ENCODE data around the gene CRYBG2.
"Not testable (repeated sequence)": the region's sequence is repeated elsewhere in the genome, so short reads cannot be mapped to it uniquely, and the experiment has no call there.

CRYBG2 gene

DNA sequence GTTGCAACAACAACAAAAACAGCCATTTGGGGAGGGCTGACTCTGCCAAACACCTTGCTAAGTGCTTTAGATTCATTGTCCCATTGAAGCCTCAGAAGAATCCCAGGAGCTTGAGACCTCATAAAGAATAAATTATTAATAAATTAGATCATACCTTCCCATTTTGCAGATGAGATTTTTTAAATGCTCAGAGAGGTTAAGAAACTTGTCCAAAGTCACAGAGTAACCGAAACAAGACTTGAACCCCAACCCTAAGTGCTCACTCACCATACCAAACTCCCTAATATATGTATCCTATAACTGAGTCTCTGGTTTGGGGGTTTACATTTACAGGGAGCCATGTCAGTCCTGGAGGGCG is 3.6 kb downstream of the CRYBG2 start:
- DNase-seq = no peak

DNA sequence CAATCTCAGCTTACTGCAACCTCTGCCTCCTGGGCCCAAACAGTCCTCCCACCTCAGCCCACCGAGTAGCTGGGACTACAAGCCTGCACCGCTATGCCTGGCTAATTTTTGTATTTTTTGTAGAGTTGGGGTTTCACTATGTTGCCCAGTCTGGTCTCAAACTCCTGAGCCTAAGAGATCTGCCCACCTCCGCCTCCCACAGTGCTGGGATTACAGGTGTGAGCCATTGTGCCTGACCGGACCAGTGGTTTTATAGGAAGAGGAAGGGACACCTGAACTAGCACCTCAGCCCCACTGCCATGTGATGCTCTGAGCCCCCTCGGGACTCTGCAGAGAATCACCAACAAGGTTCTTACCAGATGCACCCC is 4.1 kb downstream of the CRYBG2 start:
- no peak for DNase-seq

DNA sequence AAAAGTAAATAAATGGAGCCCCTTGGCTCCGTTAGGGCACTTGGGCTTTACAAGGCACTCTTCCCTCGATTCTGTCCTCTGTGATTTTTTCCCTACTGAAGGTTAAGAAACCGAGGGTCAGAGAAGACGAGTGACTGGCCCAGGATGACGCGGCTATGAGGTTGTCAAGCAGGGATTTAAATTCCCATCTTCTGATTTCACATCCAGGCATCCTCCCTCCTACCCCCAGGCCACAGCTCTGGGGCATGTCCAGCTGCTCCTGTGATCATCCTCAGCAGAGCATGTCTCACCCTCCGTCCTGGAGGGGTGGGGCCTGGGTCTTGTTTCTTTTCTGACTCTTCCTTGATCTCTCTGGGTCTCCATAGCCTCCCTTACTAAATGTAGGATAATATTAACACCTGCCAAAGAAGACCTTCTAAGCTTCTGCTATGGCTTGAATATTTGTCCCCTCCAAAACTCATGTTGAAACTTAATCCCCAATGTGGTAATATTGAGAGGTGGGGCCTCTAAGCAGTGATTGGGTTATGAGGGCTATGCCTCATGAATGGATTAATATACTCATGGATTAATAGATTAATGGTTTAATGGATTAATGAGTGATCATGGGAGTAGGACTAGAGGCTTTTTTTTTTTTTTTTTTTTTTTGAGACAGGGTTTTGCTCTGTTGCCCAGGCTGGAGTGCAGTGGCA is 4.6 kb downstream of the CRYBG2 start:
- DNase-seq = no peak

DNA sequence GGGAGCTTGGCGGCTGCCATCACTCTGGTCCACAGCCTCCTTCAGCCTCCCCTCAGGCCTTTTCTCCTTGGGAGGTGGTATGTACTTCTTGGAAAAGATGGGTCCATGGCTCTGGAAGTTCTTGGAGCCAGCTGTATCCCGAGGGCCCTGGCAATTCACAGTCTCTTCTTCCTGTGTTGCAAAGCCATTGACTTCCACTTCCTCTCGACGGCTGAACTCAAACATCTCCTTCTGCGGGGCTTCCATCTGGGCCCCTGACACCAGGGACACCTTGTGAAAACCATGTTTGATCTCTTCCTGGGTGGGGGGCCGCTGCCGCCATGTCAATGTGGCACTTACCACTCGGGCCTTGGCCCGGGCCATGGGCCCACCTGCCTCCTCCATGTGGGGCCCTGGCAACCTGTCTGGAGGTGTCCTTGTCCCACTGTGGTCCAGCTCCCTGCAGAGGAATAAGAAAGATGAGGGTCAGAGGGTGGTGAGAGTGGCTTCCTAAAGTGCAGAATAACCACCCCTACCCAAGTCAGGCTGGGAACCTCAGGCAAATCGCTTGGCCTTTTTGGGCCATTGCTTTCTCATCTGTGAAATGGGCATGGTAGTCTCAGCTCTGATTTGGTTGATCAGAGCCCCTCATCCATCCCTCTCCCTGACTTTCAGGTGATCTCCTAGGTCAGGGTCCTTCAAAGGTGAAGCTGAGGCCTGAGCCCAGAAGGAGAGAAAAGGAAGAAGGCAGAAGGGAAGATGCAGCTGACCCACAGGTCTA is 7.5 kb downstream of the CRYBG2 start:
- DNase-seq = no peak

DNA sequence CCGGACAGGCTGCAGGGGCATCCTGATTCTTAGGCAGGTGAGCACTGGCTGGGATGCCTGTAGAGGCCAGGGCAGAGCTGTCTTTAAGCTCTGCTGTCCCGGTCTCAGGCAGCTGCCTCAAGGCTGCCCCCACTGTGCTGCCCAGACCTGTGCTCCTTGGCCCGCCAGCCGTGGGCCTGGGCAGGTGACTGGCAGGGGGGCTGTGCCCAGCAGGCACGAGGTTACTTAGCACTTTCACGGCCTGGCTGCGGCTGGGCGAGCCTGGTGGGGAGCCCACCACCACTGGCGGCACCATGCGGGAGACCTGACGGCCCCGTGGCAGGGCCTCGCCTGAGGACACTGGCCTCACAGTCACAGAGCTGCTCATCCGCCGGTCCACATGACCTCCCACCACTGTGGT is 8.2 kb downstream of the CRYBG2 start:
- DNase-seq = no peak

DNA sequence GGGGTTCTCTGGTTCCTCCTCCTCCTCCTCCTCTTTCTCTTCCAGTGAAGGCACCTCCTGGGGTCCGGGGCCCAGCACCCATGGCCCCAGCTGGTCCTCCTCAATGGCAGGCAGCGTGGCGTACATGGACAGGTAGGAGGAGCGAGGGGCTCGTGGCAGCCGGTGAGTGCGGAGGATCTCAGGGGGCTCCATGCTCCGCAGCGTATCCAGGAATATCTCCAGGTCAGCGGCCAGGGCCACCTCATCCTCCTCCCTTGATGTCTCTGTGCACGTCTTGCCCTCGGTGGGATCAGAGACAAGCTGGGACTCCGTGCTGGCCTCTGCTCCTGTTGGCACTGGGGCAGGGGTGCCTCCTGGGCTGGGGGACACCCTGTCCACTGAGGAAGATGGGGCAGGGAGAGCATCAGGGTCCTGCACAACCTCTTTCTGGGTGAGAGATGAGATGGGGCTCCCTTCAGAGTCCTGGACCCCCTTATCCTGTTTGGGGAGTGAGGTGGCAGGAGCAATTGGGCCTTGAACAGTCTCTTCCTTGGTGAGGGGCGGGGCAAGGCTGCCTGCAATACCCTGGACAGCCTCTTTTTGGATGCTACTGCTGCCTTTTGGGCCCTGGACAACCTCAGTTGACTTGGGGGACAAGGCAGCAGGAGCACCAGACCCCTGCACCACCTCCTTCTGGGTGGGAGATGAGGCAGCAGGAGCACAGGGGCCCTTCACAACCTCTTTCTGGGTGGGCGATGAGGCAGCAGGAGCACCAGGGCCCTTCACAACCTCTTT is 9.6 kb downstream of the CRYBG2 start:
- DNase-seq = no peak

DNA sequence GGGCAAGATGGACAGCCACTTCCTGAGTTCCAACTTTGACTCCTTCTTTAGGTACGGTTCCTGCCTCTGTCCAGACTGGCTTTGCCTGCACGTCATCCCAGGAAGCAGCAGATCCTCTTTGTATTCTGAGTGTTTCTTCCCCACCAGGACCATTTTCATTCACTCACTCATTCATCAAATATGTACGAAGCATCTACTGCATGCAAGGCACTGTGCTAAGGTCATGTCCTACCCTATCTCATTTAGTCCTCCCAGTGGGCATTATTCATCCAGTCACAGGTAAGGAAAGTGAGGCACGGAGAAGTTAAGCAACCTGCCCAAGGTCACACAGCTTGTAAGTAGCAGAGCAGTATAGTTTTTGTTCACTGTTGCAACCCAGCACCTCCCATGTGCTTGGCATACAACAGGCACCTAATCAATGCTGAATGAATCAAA is 13.9 kb downstream of the CRYBG2 start:
- DNase-seq = no peak

DNA sequence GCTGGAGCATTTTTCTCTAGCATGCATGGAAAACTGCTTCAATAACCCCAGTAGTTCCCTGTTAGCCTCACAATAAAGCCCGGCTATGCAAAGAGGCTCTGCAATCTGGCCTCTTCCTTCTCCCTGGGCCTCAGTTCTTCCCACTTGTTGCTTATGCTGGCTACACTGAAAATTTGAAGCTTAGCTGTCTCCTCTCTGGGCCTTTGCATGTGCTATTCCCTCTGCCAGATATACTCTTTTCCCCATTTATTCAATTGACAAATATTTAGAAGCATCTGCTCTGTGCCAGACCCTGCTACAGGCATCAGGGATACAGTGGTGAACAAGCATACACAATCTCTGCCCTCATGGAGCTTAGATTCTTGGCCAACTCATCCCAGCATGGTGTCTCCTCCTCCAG is 15.3 kb downstream of the CRYBG2 start:
- DNase-seq = no peak

DNA sequence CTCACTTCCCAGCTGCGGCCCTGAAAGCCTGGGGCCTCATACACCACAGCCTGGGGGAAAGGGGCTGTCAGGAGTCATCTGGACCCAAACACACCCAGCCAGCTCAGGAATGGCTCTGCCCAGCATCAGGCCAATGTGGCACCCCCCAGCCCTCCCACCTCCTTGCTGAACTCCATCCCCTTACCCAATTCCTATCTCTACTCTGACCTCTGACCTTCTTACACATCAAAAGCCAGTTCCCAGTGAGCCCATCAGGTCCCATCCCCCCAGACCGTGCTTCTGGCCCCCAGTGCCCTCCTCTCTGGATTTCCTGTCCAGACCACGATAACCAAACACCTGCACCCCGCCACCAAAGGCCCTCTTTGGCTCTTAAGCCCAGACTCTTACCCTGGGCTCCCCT is 16.3 kb downstream of the CRYBG2 start:
- DNase-seq = no peak

DNA sequence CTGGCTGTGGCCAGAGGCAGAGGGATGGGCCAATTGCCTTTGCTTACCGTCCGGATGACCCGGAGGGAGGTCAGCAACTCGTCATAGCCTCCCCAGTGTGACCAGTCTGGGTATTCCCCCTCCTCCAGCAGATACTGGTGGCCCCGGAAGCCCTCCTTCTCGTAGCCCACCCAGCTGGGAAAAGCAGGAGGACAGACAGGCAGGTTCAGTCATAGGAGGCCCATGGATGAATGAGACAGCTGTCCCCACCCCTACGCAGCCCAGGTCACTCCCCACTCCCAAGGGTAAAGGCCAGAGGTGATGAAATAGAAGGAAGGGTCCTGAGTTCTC is 16.8 kb downstream of the CRYBG2 start:
- no peak for DNase-seq

DNA sequence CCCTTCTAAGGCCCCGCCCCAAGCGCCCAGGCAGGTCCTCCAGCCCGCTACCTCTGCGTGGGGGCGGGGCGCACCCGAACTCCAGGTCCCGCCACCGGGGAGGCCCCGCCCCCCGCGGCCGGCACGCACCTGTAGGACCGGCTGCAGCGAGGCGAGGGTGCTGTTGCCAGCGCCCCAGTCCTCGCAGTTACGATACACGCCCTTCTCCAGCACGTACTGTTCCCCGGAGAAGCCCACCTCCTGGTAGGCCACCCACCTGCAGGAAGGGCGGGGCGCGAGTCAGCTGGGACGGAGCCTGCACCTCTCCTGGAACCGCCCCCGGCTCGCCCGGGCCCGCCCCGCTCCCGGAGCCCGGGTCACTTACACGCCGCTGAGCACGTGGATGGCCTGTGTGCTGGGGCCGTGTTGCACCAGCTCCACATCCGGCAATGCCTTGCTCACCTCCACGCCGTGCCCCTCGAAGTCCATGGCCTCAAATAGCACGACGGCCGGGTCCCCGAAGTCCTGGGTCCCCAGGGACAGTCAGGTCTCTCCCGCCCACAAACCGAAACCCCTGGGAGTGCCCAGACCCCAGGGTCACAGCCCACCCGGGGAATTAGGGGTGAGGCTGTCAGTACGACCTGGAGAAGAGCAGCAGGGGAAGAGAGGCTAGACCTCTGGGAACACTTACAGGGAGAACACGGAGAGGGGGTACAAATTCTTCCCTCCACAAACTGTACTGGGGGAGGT is 17.3 kb downstream of the CRYBG2 start:
- DNase-seq = peak; percentile 92

DNA sequence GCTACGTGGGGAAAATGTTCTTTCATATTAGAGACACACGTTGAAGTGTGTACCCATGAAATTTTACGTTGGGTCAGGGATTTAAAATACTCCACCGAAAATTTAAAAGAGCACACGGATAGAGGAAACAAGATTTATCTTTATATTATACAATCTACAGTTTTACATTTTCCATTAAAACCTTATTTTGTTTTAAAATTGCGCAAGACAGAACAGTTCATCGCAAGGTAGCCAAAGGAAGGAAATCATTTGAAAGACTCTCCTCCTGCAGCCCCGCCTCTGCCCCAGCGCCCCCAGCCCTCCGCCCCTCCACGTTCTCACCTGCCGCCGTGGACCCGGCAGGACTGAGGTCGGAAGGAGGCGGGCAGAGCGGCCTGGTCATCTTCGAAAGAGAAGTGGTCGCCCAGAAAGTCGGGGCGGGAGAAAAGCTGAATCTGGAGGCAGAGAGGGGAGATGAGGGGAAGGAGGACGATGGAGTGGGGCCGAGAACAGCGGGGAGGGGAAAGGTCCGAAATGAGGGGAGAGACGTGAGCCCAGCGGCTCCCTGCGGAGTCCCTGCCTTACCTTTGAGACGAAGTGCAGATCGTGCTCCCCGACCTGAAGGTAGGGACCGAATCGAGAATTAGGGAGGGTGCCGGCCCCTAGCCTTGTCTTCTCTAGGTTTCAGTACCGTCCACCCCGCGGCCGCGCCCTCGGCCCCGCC is 18.0 kb downstream of the CRYBG2 start:
- DNase-seq = peak; percentile 39

DNA sequence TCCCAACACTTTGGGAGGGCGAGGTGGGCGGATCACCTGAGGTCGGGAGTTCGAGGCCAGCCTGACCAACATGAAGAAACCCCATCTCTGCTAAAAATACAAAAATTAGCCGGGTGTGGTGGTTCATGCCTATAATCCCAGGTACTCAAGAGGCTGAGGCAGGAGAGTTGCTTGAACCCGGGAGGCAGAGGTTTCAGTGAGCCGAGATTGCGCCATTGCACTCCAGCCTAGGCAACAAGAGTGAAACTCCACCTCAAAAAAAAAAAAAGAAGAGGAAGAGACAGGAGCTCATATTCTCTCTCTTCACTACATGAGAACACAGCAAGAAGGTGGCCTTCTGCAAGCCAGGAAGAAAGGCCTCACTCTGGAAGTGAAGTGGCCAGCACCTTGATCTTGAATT is 20.6 kb downstream of the CRYBG2 start:
- DNase-seq = not testable (repeated sequence)

DNA sequence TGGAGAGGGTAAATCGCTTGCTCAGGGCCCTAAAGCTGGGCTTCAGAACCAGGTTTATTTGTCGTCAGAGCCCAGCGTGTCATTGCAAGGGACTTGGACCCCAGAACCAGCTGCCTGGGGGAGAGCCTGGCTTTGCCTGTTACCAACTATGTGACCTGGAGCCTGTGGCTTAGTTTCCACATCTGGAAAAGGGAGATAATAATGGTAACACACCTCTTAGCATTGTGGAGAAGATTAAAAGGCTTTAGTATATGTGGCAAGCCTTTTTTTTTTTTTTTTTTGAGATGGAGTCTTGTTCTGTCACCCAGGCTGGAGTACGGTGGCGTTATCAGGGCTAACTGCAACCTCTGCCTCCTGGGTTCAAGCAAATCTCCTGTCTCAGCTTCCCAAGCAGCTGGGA is 23.7 kb downstream of the CRYBG2 start:
- DNase-seq = no peak

DNA sequence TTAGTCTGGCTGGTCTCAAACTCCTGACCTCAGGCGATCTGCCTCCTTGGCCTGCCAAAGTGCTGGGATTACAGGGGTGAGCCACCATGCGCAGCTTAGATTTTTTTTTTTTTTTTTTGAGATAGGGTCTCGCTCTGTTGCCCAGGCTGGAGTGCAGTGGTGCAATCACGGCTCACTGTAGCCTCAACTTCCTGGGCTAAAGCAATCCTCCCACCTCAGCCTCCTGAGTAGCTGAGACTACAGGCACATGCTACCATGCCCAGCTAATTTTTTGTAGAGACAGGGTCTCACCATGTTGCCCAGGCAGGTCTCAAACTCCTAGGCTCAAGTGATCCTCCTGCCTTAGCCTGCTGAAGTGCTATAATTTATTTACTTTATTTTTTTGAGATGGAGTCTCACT is 24.6 kb downstream of the CRYBG2 start:
- not testable (repeated sequence) for DNase-seq

DNA sequence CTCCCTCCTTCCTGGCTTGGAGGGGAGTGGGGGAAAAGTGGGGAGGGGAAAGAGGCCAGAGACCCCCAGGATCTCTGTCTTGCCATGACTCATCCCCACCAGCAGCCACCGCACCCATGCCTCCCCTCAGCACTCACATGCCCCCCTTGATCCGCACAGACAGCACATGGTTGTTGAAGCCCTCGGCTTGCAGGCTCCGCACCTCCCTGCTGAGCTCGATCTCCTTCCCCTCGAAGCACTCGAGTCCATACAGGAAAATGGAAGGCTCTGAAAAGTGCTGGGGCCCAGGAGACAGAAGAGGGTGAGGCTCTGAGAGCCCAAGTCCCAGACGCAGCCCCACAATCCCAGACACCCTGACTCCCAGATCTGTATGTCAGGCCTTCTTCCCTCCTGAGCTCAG is 25.3 kb downstream of the CRYBG2 start:
- no peak for DNase-seq

DNA sequence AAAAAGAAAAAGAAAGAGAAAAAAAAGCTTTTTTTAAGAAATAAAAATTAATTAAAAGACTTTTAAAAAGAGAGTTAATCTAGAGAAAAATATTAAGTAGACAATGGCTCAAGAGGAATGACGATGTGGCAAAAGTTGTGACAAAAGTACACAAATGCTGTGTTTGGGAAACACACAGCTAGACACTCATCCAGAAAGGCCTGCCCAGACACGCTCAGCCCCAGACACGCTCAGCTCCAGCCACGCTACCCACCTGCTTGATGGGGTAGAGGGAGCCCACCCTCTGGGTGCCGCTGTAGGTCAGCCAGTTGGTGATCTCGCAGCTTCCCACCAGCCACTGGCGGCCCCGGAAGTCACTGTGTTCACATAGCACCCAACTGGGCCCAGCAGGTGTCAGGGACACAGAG is 26.0 kb downstream of the CRYBG2 start:
- peak; percentile 82 for DNase-seq

DNA sequence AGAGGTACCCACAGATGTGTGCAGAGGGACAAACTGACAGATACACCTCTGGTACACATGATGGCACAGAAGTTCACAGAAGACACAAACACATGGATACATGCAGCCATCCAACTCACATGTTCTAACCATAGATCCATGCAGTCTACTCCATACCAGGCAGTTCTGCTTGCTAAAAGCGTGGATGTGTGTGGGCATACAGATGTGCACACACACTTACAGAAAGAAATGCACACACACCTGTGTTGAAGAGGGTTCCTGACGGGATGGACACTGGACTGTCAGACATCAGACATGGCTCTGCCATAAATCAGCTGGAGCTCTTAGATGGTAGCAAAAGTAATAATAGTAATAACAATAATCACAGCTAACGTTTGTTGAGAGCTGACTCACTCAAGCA is 29.4 kb downstream of the CRYBG2 start:
- DNase-seq = no peak

DNA sequence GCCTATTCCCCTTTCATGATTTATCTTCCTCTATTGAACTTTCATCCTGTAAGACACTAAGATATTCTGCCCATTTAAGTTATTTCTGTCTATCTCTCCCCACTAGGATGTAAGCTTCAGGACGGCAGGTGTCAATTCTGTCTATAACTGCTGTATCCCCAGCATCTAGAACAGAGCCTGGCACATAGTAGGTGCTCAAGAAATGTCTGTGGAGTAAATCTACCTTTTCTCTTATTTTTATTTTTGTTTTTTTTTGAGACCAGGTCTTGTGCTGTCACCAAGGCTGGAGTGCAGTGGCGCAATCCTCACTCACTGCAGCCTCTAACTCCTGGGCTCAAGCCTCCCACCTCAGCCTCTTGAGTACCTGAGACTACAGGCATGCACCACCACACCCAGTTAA is 30.5 kb downstream of the CRYBG2 start:
- DNase-seq = no peak

DNA sequence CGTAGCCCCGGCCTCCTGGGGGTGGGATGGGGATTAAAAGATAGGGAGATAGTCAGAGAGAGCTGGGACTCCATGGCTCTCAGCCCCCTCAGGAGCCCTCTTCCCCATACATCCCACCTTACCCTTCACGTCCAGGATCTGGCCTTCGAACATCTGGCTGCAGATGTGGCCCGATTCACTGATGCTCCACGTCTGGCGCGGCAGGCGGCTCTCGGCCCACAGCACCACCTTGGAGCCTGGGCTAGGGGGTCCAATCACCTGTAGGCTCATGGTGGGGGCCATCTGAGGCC is 31.9 kb downstream of the CRYBG2 start:
- DNase-seq = no peak

DNA sequence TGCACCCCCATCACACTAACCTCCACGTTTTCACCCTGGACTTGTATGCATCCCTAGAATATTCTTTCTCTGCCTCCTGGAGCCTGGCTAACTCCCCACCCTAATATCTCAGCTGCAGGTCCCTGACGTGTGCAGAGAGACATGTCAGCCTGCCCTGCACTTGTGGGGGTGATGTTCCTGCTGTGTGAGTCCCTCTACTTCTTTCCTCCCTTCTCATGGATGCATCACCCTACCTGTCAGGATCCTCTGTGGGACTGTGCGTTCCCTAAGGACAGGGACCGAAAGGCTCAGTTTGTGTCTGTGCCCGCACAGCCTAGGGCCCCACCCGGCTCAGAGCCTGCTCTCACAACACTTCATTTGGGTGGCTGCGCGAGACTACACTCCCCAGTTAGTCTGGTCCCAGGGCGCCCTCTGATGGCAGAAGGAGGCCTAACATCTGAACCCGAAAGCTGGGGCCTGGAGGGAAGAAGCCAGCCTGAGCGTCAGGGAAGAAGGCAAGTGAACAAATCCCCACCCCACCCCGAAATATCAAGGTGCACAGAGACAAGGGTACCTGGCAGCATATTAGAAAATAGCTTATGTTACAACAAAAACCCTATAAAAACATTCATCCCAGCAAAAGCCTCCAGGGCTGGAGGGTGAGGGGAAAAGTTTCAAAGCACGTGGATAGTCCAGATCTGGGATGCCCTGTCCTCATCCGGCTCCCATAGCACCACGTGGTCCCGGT is 32.5 kb downstream of the CRYBG2 start:
- DNase-seq = peak; percentile 42

DNA sequence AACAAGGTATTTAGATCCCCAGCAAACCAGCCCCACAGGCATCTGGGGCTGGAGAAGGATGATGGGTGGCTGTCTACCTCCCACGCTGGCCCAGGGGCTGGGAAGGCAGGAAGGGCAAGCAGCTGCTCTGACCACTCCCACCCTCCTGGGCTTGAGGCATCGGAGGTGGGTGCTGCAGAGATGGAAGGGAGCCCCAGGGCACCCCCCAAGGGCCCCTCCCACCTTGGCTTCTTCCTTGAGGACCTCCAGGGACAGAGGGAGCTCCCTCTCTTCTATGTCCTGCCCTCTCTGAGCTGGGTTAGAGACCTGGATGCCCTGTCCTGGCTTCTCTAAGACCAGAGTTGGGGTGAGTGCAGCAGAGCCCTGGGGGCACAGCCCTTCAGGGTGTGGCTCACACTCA is 33.0 kb downstream of the CRYBG2 start:
- no peak for DNase-seq
